Epithelial cell of proximal tubule (primary cell): ENCODE data around the gene CACNA2D1. TPM values are rescaled to one million over a fixed set of nuclear protein-coding genes. Genes with fewer than 3 reads are reported as not detected.

ENCODE experiments used
- DNase-seq: peaks from one replicate; pipeline ENCODE4 v3.0.0-alpha.2; 2011; ENCODE audit warnings: low read depth
- H3K4me3 ChIP-seq: 2 replicates; pipeline ENCODE4 v1.5.1; 2011; ENCODE audit warnings: low read depth, mild to moderate bottlenecking, low read length
- CTCF ChIP-seq: conservative IDR thresholded peaks from 2 replicates; pipeline ENCODE4 v1.5.1; 2012; ENCODE audit warnings: low read depth, mild to moderate bottlenecking, low read length
- total RNA-seq: library from RNA; depleted of rRNA; stranded (reverse); fragments of >200 nt; gene quantifications from 2 replicates; pipeline ENCODE4 v1.2.3, GENCODE V29; 2015

The CACNA2D1 gene
- total RNA-seq, 1 donor from 2014 or later: 6.1 TPM

- H3K4me3 ChIP-seq: no peak overlapping the region
- no peak for TF ChIP-seq CTCF
- no peak for DNase-seq
Observed at GRCh38 chr7:82028097-82028496, 415.5 kb downstream of the CACNA2D1 start.

GRCh38 chr7:82021713-82022112, 421.9 kb downstream of the CACNA2D1 start:
- no peak for DNase-seq
- H3K4me3 ChIP-seq: no peak overlapping the region
- no peak for TF ChIP-seq CTCF

GRCh38 chr7:82021036-82021435, 422.5 kb downstream of the CACNA2D1 start:
- TF ChIP-seq CTCF: no peak
- no peak for DNase-seq
- H3K4me3 ChIP-seq: no peak overlapping the region

GRCh38 chr7:82019551-82020475, 423.8 kb downstream of the CACNA2D1 start:
- TF ChIP-seq CTCF: no peak
- DNase-seq: no peak

GRCh38 chr7:82018226-82018625, 425.4 kb downstream of the CACNA2D1 start:
- TF ChIP-seq CTCF: no peak
- DNase-seq: no peak
- H3K4me3 ChIP-seq: no peak overlapping the region

More at GRCh38 chr7:82019551-82020475, 423.8 kb downstream of the CACNA2D1 start:
- no peak overlapping the region for H3K4me3 ChIP-seq

GRCh38 chr7:82017334-82017943, 426.1 kb downstream of the CACNA2D1 start:
- H3K4me3 ChIP-seq: no peak overlapping the region
- peak; percentile 15 for DNase-seq
- peak; percentile 67 for TF ChIP-seq CTCF
